GM23338 (cell line): ENCODE measurements around the gene RNGTT. TPM values are rescaled to one million over a fixed set of nuclear protein-coding genes. Genes with fewer than 3 reads are reported as not detected.

Experiments used
- ATAC-seq: fragments of 200-7000 bp; cut with Tn5 transposase; 3 replicates; pipeline ENCODE4 v1.9.1; 2020
- DNase-seq: peaks from one replicate; pipeline ENCODE4 v3.0.0-alpha.2; 2015; ENCODE audit warnings: low spot score
- H2AFZ ChIP-seq: fragments of 200-600 bp; sonication (generic); 2 replicates; pipeline ENCODE4 v1.8.0; 2016; ENCODE audit warnings: antibody characterized with exemption, mild to moderate bottlenecking, moderate library complexity
- H3F3A ChIP-seq: fragments of 200-600 bp; sonication (generic); replicated peaks from 2 replicates; pipeline ENCODE4 v1.8.0; 2017; ENCODE audit warnings: antibody characterized with exemption, mixed run types, low read depth
- H3K27ac ChIP-seq: fragments of 200-600 bp; sonication (generic); 2 replicates; pipeline ENCODE4 v1.6.1; 2016; ENCODE audit warnings: low read depth
- H3K27me3 ChIP-seq: fragments of 200-600 bp; sonication (generic); 2 replicates; pipeline ENCODE4 v1.8.0; 2016; ENCODE audit warnings: mild to moderate bottlenecking, mixed run types, moderate library complexity; ENCODE audit not compliant: insufficient read depth
- H3K36me3 ChIP-seq: fragments of 200-600 bp; sonication (generic); 2 replicates; pipeline ENCODE4 v1.8.0; 2016; ENCODE audit warnings: mild to moderate bottlenecking; ENCODE audit not compliant: insufficient read depth
- H3K4me1 ChIP-seq: fragments of 200-600 bp; sonication (generic); 2 replicates; pipeline ENCODE4 v1.8.0; 2016; ENCODE audit warnings: mild to moderate bottlenecking, moderate library complexity; ENCODE audit not compliant: insufficient read depth
- H3K4me2 ChIP-seq: fragments of 200-600 bp; sonication (generic); 2 replicates; pipeline ENCODE4 v1.7.1; 2017; ENCODE audit warnings: mixed run types
- H3K4me3 ChIP-seq: fragments of 200-600 bp; sonication (generic); 2 replicates; pipeline ENCODE4 v1.6.1; 2016; ENCODE audit warnings: mixed run types
- H3K79me2 ChIP-seq: fragments of 200-600 bp; sonication (generic); replicated peaks from 2 replicates; pipeline ENCODE4 v1.8.0; 2017; ENCODE audit warnings: mild to moderate bottlenecking; ENCODE audit not compliant: insufficient read depth
- H3K9me2 ChIP-seq: fragments of 200-600 bp; sonication (generic); 2 replicates; pipeline ENCODE4 v1.8.0; 2017; ENCODE audit not compliant: insufficient read depth
- H4K20me1 ChIP-seq: fragments of 200-600 bp; sonication (generic); replicated peaks from 2 replicates; pipeline ENCODE4 v1.8.0; 2017; ENCODE audit warnings: mild to moderate bottlenecking; ENCODE audit not compliant: insufficient read depth
- H3K27ac Mint-ChIP-seq: 2 replicates; pipeline ENCODE4 v1.8.0; 2020; ENCODE audit warnings: inconsistent platforms, mild to moderate bottlenecking, moderate library complexity, mixed read lengths
- H3K27me3 Mint-ChIP-seq: 3 replicates; pipeline ENCODE4 v1.8.0; 2022; ENCODE audit warnings: low read depth, mild to moderate bottlenecking, moderate library complexity, mixed read lengths, inconsistent platforms; ENCODE audit not compliant: insufficient read depth, poor library complexity
- H3K36me3 Mint-ChIP-seq: 3 replicates; pipeline ENCODE4 v1.8.0; 2021; ENCODE audit warnings: low read depth, mild to moderate bottlenecking, inconsistent platforms, moderate library complexity, mixed read lengths
- H3K4me1 Mint-ChIP-seq: 3 replicates; pipeline ENCODE4 v1.8.0; 2020; ENCODE audit warnings: mild to moderate bottlenecking, inconsistent platforms, mixed read lengths
- H3K4me3 Mint-ChIP-seq: 3 replicates; pipeline ENCODE4 v1.8.0; 2021; ENCODE audit warnings: moderate library complexity, mild to moderate bottlenecking, inconsistent platforms, mixed read lengths
- H3K9me3 Mint-ChIP-seq: 3 replicates; pipeline ENCODE4 v1.8.0; 2020; ENCODE audit warnings: moderate library complexity, mild to moderate bottlenecking, inconsistent platforms, mixed read lengths
- CREB1 ChIP-seq: fragments of 250-450 bp; sonication (Bioruptor Pico); IDR thresholded peaks from 2 replicates; pipeline ENCODE4 v1.5.0; 2020; ENCODE audit warnings: low read depth, mild to moderate bottlenecking, moderate library complexity
- CTCF ChIP-seq, 2 experiments: fragments of 200-600 bp in 1 of 2; sonication (generic) in 1 of 2; conservative IDR thresholded peaks; 2 replicates each; pipeline versions ENCODE4 v1.5.1 to v1.6.1; 2016 to 2017; ENCODE audit warnings: antibody characterized with exemption in 2 of 2, low read depth in 2 of 2, mild to moderate bottlenecking in 2 of 2, moderate library complexity in 1 of 2
- ETS1 ChIP-seq: IDR thresholded peaks from 2 replicates; pipeline ENCODE4 v1.6.1; 2016; ENCODE audit warnings: antibody characterized with exemption
- EZH2phosphoT487 ChIP-seq: fragments of 200-600 bp; sonication (generic); IDR thresholded peaks from one replicate; pipeline ENCODE4 v1.8.1; 2018; ENCODE audit warnings: antibody characterized with exemption; ENCODE audit not compliant: unreplicated experiment
- JUNB ChIP-seq: IDR thresholded peaks from one replicate; pipeline ENCODE4 v1.6.1; 2016; ENCODE audit warnings: antibody characterized with exemption; ENCODE audit not compliant: unreplicated experiment
- NANOG ChIP-seq: IDR thresholded peaks from 2 replicates; pipeline ENCODE4 v1.6.1; 2016; ENCODE audit warnings: antibody characterized with exemption, borderline replicate concordance
- STAT1 ChIP-seq: IDR thresholded peaks from one replicate; pipeline ENCODE4 v1.6.1; 2016; ENCODE audit warnings: antibody characterized with exemption; ENCODE audit not compliant: unreplicated experiment
- ZNF114 ChIP-seq: fragments of 250-450 bp; sonication (Bioruptor Pico); IDR thresholded peaks from 2 replicates; pipeline ENCODE4 v1.5.0; 2020; ENCODE audit warnings: mild to moderate bottlenecking, moderate library complexity
- ZNF331 ChIP-seq: fragments of 250-450 bp; sonication (Bioruptor Pico); IDR thresholded peaks from 2 replicates; pipeline ENCODE4 v1.5.0; 2020; ENCODE audit warnings: low read depth, mild to moderate bottlenecking, moderate library complexity
- polyA plus RNA-seq: library from polyadenylated mRNA; unstranded; fragments of >200 nt; fragmentation: Nextera tagmentation; extraction: Ambion mirVana; gene quantifications from 2 replicates; pipeline ENCODE4 v1.2.1, GENCODE V29; 2016
- total RNA-seq: library from RNA; depleted of rRNA; stranded (reverse); fragments of >200 nt; shearing (Covaris generic); gene quantifications from 2 replicates; pipeline ENCODE4 v1.2.3, GENCODE V29; 2014
- TF ChIP-seq, protein P1 (sequence below): fragments of 250-450 bp; sonication (Bioruptor Pico); IDR thresholded peaks from 2 replicates; pipeline ENCODE4 v1.5.0; 2020; ENCODE audit warnings: mild to moderate bottlenecking, moderate library complexity

RNGTT gene
- total and polyA plus RNA-seq, 2 experiments from 2014 or later = 11.2 to 29.2 TPM

GRCh38 chr6:88572449-88573139, 390.8 kb downstream of the RNGTT start:
- no peaks in the 10 kb centered on the region for H3K4me1 ChIP-seq
- Mint-ChIP-seq H3K27ac (no peak overlapping the region), H3K36me3 (peaks cover 16% of the 10 kb centered on the region), H3K9me3 (peaks cover 22% of the 10 kb centered on the region), H3K4me3 (no peak overlapping the region), H3K27me3 (peaks cover 5% of the 10 kb centered on the region), H3K4me1 (peaks cover 13% of the 10 kb centered on the region)
- H4K20me1 ChIP-seq = no peaks in the 10 kb centered on the region
- H3K4me3 ChIP-seq = no peak overlapping the region
- no peak for TF ChIP-seq CREB1 (CRISPR knock-in tag)
- no peak for TF ChIP-seq NANOG
- TF ChIP-seq STAT1 = no peak
- no peak for TF ChIP-seq EZH2phosphoT487
- TF ChIP-seq ETS1 = no peak
- no peak for TF ChIP-seq ZNF114 (CRISPR knock-in tag)
- 0 out of 2 replicates have a peak, but pooled peaks cover 4% of the 10 kb centered on the region for H3K9me2 ChIP-seq
- no peaks in the 10 kb centered on the region for H3K27me3 ChIP-seq
- no peaks in the 10 kb centered on the region for H3K79me2 ChIP-seq
- H3K27ac ChIP-seq = no peak overlapping the region
- H3K36me3 ChIP-seq = no peaks in the 10 kb centered on the region
- no peak overlapping the region for H2AFZ ChIP-seq
- no peak overlapping the region for H3K4me2 ChIP-seq
- no peaks in the 10 kb centered on the region for H3F3A ChIP-seq
- ATAC-seq (no peak), DNase-seq (no peak)

DNA sequence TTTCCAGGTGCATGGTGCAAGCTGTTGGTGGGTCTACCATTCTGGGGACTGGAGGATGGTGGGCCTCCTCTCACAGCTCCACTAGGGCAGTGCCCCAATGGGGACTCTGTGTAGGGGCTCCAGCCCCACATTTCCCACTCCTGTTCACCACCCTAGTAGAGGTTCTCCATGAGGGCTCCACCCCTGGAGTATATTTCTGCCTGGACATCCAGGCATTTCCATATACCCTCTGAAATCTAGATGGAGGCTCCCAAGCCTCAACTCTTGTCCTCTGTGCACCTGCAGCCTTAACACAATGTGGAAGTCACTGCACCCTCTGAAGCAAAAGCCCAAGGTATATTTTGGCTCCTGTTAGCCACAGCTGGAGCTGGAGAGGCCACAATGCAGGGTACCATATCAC, 393.5 kb downstream of the RNGTT start:
- peaks cover 5% of the 10 kb centered on the region for H3K27me3 Mint-ChIP-seq
- TF ChIP-seq CTCF (conservative IDR thresholded peaks at IDR 0.05; ENCODE audit: low read depth in 2 of 2) (no peak), ETS1 (no peak), STAT1 (no peak), JUNB (no peak), EZH2phosphoT487 (no peak), ZNF114 (CRISPR knock-in tag) (no peak), CREB1 (CRISPR knock-in tag) (no peak), NANOG (no peak), ZNF331 (CRISPR knock-in tag) (no peak)
- TF ChIP-seq, protein P1, sequence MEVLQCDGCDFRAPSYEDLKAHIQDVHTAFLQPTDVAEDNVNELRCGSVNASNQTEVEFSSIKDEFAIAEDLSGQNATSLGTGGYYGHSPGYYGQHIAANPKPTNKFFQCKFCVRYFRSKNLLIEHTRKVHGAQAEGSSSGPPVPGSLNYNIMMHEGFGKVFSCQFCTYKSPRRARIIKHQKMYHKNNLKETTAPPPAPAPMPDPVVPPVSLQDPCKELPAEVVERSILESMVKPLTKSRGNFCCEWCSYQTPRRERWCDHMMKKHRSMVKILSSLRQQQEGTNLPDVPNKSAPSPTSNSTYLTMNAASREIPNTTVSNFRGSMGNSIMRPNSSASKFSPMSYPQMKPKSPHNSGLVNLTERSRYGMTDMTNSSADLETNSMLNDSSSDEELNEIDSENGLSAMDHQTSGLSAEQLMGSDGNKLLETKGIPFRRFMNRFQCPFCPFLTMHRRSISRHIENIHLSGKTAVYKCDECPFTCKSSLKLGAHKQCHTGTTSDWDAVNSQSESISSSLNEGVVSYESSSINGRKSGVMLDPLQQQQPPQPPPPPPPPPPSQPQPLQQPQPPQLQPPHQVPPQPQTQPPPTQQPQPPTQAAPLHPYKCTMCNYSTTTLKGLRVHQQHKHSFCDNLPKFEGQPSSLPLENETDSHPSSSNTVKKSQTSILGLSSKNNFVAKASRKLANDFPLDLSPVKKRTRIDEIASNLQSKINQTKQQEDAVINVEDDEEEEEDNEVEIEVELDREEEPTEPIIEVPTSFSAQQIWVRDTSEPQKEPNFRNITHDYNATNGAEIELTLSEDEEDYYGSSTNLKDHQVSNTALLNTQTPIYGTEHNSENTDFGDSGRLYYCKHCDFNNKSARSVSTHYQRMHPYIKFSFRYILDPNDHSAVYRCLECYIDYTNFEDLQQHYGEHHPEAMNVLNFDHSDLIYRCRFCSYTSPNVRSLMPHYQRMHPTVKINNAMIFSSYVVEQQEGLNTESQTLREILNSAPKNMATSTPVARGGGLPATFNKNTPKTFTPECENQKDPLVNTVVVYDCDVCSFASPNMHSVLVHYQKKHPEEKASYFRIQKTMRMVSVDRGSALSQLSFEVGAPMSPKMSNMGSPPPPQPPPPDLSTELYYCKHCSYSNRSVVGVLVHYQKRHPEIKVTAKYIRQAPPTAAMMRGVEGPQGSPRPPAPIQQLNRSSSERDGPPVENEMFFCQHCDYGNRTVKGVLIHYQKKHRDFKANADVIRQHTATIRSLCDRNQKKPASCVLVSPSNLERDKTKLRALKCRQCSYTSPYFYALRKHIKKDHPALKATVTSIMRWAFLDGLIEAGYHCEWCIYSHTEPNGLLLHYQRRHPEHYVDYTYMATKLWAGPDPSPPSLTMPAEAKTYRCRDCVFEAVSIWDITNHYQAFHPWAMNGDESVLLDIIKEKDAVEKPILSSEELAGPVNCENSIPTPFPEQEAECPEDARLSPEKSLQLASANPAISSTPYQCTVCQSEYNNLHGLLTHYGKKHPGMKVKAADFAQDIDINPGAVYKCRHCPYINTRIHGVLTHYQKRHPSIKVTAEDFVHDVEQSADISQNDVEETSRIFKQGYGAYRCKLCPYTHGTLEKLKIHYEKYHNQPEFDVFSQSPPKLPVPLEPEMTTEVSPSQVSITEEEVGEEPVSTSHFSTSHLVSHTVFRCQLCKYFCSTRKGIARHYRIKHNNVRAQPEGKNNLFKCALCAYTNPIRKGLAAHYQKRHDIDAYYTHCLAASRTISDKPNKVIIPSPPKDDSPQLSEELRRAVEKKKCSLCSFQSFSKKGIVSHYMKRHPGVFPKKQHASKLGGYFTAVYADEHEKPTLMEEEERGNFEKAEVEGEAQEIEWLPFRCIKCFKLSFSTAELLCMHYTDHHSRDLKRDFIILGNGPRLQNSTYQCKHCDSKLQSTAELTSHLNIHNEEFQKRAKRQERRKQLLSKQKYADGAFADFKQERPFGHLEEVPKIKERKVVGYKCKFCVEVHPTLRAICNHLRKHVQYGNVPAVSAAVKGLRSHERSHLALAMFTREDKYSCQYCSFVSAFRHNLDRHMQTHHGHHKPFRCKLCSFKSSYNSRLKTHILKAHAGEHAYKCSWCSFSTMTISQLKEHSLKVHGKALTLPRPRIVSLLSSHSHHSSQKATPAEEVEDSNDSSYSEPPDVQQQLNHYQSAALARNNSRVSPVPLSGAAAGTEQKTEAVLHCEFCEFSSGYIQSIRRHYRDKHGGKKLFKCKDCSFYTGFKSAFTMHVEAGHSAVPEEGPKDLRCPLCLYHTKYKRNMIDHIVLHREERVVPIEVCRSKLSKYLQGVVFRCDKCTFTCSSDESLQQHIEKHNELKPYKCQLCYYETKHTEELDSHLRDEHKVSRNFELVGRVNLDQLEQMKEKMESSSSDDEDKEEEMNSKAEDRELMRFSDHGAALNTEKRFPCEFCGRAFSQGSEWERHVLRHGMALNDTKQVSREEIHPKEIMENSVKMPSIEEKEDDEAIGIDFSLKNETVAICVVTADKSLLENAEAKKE (CRISPR knock-in tag) = no peak

More for the DNA sequence above, 393.5 kb downstream of the RNGTT start:
- Histone ChIP-seq H3K4me3 (no peak overlapping the region), H4K20me1 (no peaks in the 10 kb centered on the region), H3K9me2 (0 out of 2 replicates have a peak, but pooled peaks cover 4% of the 10 kb centered on the region), H3F3A (no peaks in the 10 kb centered on the region), H3K79me2 (no peaks in the 10 kb centered on the region), H3K27me3 (no peaks in the 10 kb centered on the region), H2AFZ (no peak overlapping the region), H3K36me3 (no peaks in the 10 kb centered on the region), H3K27ac (no peak overlapping the region), H3K4me1 (0 out of 2 replicates have a peak, but pooled peaks cover 6% of the 10 kb centered on the region), H3K4me2 (no peak overlapping the region)
- Mint-ChIP-seq H3K27ac (no peak overlapping the region), H3K9me3 (peaks cover 25% of the 10 kb centered on the region), H3K36me3 (peaks cover 16% of the 10 kb centered on the region), H3K4me3 (no peak overlapping the region), H3K4me1 (peaks cover 25% of the 10 kb centered on the region)
- no peak for ATAC-seq
- DNase-seq = no peak
